K562 (cell line): ENCODE results near the gene ZNF276. TPM values are rescaled to one million over a fixed set of nuclear protein-coding genes. Genes with fewer than 3 reads are reported as not detected.

Experiments used
- FOXA1 ChIP-seq: fragments of 450-650 bp; IDR thresholded peaks from 2 replicates; pipeline ENCODE4 v1.6.1; 2016; ENCODE audit warnings: mild to moderate bottlenecking, borderline replicate concordance
- GATAD2A ChIP-seq: fragments of 450-650 bp; IDR thresholded peaks from 2 replicates; pipeline ENCODE4 v1.6.1; 2017
- KDM5B ChIP-seq: fragments of 200-600 bp; sonication (generic); IDR thresholded peaks from 2 replicates; pipeline ENCODE4 v1.6.1; 2012; ENCODE audit warnings: low read depth, mild to moderate bottlenecking, moderate library complexity, low read length, control low read depth, inconsistent platforms; ENCODE audit not compliant: insufficient replicate concordance
- MYNN ChIP-seq, 2 experiments: sonication (generic); formaldehyde crosslinking in 1 of 2; IDR thresholded peaks; 2 replicates each; pipeline versions ENCODE4 v1.5.0 to v1.6.1; 2016 to 2020; ENCODE audit warnings: antibody characterized with exemption in 1 of 2, missing genetic modification reagents in 1 of 2
- NCOR1 ChIP-seq: fragments of 450-650 bp; IDR thresholded peaks from 2 replicates; pipeline ENCODE4 v1.6.1; 2016; ENCODE audit warnings: mild to moderate bottlenecking, moderate library complexity
- NFIC ChIP-seq: fragments of 450-650 bp; IDR thresholded peaks from 2 replicates; pipeline ENCODE4 v1.6.1; 2017; ENCODE audit warnings: mild to moderate bottlenecking, inconsistent platforms
- RBFOX2 ChIP-seq: fragments of 200-400 bp; formaldehyde crosslinking; IDR thresholded peaks from 2 replicates; pipeline ENCODE4 v1.6.1; 2017; ENCODE audit warnings: low read depth, mild to moderate bottlenecking, low read length, moderate library complexity
- ZC3H4 ChIP-seq: sonication (generic); formaldehyde crosslinking; IDR thresholded peaks from 2 replicates; pipeline ENCODE4 v1.9.0; 2021; ENCODE audit warnings: missing genetic modification reagents, borderline replicate concordance
- ZNF444 ChIP-seq: fragments of 250-450 bp; sonication (Bioruptor Pico); IDR thresholded peaks from 2 replicates; pipeline ENCODE4 v1.4.0; 2020; ENCODE audit warnings: mild to moderate bottlenecking, moderate library complexity
- polyA plus RNA-seq, 8 experiments: library from polyadenylated mRNA; depleted of rRNA in 4 of 8; stranded (reverse) in 5 of 8; unstranded in 3 of 8; fragments of >200 nt; fragmentation: Nextera tagmentation in 2 of 8; fragmentation: Illumina TruSeq in 1 of 8; extraction: Ambion mirVana in 2 of 8; extraction: Trizol in 1 of 8; gene quantifications; 2 replicates each; pipeline versions ENCODE4 v1.2.1 to v1.2.3, GENCODE V29; 2011 to 2014; ENCODE audit warnings: inconsistent platforms in 1 of 8, missing spikeins in 1 of 8
- total RNA-seq, 7 experiments: library from RNA; depleted of rRNA in 6 of 7; stranded (reverse); fragments of >200 nt in 6 of 7; fragmentation: Illumina TruSeq in 2 of 7; extraction: Trizol in 2 of 7; gene quantifications; 2 replicates each; pipeline versions ENCODE4 v1.2.1 to v1.2.3, GENCODE V29; 2011 to 2021; ENCODE audit warnings: low replicate concordance in 1 of 7
- TF ChIP-seq, protein P1 (sequence below): fragments of 450-650 bp; IDR thresholded peaks from 2 replicates; pipeline ENCODE4 v1.6.1; 2016; ENCODE audit warnings: mild to moderate bottlenecking, moderate library complexity
- TF ChIP-seq, protein P2 (sequence below): fragments of 250-450 bp; sonication (Bioruptor Pico); IDR thresholded peaks from 2 replicates; pipeline ENCODE4 v1.8.0; 2021; ENCODE audit warnings: mild to moderate bottlenecking, moderate library complexity

The ZNF276 gene
- total and polyA plus RNA-seq, 9 of the 15 experiments (the other 6 are each of a cell fraction or from before 2014, with no cell fraction given) = 0.49 to 43.9 (median 15.8) TPM

- TF ChIP-seq, protein P1, sequence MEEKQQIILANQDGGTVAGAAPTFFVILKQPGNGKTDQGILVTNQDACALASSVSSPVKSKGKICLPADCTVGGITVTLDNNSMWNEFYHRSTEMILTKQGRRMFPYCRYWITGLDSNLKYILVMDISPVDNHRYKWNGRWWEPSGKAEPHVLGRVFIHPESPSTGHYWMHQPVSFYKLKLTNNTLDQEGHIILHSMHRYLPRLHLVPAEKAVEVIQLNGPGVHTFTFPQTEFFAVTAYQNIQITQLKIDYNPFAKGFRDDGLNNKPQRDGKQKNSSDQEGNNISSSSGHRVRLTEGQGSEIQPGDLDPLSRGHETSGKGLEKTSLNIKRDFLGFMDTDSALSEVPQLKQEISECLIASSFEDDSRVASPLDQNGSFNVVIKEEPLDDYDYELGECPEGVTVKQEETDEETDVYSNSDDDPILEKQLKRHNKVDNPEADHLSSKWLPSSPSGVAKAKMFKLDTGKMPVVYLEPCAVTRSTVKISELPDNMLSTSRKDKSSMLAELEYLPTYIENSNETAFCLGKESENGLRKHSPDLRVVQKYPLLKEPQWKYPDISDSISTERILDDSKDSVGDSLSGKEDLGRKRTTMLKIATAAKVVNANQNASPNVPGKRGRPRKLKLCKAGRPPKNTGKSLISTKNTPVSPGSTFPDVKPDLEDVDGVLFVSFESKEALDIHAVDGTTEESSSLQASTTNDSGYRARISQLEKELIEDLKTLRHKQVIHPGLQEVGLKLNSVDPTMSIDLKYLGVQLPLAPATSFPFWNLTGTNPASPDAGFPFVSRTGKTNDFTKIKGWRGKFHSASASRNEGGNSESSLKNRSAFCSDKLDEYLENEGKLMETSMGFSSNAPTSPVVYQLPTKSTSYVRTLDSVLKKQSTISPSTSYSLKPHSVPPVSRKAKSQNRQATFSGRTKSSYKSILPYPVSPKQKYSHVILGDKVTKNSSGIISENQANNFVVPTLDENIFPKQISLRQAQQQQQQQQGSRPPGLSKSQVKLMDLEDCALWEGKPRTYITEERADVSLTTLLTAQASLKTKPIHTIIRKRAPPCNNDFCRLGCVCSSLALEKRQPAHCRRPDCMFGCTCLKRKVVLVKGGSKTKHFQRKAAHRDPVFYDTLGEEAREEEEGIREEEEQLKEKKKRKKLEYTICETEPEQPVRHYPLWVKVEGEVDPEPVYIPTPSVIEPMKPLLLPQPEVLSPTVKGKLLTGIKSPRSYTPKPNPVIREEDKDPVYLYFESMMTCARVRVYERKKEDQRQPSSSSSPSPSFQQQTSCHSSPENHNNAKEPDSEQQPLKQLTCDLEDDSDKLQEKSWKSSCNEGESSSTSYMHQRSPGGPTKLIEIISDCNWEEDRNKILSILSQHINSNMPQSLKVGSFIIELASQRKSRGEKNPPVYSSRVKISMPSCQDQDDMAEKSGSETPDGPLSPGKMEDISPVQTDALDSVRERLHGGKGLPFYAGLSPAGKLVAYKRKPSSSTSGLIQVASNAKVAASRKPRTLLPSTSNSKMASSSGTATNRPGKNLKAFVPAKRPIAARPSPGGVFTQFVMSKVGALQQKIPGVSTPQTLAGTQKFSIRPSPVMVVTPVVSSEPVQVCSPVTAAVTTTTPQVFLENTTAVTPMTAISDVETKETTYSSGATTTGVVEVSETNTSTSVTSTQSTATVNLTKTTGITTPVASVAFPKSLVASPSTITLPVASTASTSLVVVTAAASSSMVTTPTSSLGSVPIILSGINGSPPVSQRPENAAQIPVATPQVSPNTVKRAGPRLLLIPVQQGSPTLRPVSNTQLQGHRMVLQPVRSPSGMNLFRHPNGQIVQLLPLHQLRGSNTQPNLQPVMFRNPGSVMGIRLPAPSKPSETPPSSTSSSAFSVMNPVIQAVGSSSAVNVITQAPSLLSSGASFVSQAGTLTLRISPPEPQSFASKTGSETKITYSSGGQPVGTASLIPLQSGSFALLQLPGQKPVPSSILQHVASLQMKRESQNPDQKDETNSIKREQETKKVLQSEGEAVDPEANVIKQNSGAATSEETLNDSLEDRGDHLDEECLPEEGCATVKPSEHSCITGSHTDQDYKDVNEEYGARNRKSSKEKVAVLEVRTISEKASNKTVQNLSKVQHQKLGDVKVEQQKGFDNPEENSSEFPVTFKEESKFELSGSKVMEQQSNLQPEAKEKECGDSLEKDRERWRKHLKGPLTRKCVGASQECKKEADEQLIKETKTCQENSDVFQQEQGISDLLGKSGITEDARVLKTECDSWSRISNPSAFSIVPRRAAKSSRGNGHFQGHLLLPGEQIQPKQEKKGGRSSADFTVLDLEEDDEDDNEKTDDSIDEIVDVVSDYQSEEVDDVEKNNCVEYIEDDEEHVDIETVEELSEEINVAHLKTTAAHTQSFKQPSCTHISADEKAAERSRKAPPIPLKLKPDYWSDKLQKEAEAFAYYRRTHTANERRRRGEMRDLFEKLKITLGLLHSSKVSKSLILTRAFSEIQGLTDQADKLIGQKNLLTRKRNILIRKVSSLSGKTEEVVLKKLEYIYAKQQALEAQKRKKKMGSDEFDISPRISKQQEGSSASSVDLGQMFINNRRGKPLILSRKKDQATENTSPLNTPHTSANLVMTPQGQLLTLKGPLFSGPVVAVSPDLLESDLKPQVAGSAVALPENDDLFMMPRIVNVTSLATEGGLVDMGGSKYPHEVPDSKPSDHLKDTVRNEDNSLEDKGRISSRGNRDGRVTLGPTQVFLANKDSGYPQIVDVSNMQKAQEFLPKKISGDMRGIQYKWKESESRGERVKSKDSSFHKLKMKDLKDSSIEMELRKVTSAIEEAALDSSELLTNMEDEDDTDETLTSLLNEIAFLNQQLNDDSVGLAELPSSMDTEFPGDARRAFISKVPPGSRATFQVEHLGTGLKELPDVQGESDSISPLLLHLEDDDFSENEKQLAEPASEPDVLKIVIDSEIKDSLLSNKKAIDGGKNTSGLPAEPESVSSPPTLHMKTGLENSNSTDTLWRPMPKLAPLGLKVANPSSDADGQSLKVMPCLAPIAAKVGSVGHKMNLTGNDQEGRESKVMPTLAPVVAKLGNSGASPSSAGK = no peak
- TF ChIP-seq KDM5B = peak; percentile 43
- TF ChIP-seq, protein P2, sequence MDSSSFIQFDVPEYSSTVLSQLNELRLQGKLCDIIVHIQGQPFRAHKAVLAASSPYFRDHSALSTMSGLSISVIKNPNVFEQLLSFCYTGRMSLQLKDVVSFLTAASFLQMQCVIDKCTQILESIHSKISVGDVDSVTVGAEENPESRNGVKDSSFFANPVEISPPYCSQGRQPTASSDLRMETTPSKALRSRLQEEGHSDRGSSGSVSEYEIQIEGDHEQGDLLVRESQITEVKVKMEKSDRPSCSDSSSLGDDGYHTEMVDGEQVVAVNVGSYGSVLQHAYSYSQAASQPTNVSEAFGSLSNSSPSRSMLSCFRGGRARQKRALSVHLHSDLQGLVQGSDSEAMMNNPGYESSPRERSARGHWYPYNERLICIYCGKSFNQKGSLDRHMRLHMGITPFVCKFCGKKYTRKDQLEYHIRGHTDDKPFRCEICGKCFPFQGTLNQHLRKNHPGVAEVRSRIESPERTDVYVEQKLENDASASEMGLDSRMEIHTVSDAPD (CRISPR knock-in tag) = no peak
- peak; percentile 29; the same call in 1 of the 2 replicates for TF ChIP-seq NCOR1
- no peak for TF ChIP-seq ZNF444 (CRISPR knock-in tag)
- TF ChIP-seq RBFOX2 = peak; percentile 73
- no peak for TF ChIP-seq FOXA1
- TF ChIP-seq GATAD2A = no peak
- peak; percentile 19; the same call in 1 of the 2 replicates for TF ChIP-seq NFIC
- 0 out of 2 replicates have a peak, but pooled peaks have one; percentile 9 for TF ChIP-seq MYNN (IDR thresholded peaks at IDR 0.05)
- TF ChIP-seq MYNN (CRISPR knock-in tag; IDR thresholded peaks at IDR 0.05) = no peak
- 0 out of 2 replicates have a peak, but pooled peaks have one; percentile 21 for TF ChIP-seq ZC3H4 (CRISPR knock-in tag)
Observed at GRCh38 chr16:89717688-89718505, 3.4 kb upstream of the ZNF276 start (continued).
